NCI-H748 treated with DMSO at 0.1 percent for 48 hours (cell line): ENCODE data around the gene PRDM16.

Experiments
- DNase-seq: peaks from one replicate; lab custom pipeline; 2025; lab: John Stamatoyannopoulos, UW

PRDM16 gene

DNA sequence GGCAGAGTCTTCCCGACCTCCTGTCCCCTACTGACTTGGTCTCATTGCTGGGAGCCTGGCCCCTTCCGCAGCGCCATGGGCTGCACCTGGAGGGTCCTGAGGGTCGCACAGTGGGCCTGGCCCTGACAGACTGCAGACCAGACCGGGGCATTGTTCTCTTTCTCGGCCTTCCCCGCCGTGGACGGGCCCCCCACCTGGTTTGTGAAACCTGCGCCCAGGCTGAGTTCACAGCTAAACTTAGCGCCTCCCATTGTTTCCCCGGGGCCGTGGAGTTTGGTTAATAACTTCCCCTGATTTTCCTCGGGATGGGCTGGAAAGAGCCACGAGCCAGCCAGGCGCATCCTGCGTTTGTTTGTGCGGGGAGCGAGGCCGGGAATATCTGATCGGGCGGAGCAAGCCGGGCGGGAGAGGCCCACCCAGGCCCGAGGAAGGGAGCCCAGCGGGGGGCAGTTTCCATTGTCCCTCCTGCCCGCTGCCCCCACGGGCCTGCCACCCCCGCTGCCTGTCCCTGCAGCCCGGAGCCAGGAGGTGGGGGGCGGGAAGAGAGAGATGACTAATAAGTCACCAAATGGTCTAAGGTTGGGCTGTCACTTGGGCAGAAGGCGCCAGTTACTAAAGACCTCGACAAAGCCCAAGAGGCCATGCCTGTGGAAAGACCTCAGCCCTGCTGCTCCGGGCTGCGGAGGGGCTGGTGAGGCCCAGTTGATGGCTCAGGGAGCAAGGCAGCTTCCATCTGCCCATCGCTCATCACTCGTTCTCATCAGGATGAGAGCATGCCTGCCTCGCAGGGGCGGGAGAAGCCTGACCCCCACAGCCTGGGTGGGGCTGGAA lies 346.5 kb downstream of the PRDM16 start:
- DNase-seq, result no peak

DNA sequence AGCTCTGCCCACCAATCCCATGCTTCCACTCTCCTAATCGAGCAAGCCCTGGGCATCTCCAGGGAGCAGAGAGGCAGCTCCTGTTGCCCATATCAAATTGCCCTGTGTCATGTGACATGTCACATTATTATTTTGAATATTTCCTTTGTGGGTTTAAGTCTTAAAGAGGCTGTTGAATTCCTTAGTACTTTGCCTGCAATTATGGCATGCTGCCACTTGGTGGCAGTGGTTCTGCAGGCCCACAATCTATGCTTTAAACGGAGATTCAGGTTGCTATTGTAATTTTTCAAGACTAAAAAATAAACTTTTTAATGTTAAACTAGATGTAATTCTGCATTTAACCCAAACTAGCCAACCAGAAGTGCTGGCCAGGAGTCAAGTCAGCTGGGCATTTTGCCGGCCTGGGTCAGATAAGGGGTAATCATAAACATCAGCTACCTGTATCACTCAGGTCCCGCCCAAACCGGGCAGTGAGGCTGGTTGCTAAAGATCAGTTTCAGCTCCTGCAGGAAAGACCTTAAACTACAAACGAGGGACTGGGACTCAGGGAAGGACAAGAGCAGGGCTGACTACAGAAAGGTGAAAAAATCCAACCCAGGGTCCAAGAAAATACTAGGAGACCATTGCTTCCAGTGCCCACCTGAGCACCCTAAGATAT lies 348.2 kb downstream of the PRDM16 start:
- DNase-seq, result no peak

DNA sequence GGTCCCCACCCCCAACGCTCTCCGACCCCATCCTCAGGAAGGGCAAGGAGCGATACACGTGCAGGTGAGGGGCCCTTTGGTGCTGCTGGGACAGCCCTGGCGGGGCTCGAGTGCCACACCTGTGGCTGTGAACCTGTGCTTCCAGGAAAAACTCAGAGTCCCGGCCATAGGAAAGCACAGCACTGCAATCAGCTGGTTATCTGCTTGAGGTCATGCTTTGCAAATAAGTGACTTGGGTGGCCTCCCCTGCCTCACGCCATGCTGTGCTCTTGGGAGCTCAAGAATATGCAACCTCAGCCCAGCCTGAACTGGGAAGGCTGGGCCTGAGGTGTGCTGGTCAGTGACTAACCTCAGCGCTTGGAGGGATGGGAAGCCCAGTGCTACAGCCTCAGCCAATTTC lies 348.9 kb downstream of the PRDM16 start:
- DNase-seq, result no peak

DNA sequence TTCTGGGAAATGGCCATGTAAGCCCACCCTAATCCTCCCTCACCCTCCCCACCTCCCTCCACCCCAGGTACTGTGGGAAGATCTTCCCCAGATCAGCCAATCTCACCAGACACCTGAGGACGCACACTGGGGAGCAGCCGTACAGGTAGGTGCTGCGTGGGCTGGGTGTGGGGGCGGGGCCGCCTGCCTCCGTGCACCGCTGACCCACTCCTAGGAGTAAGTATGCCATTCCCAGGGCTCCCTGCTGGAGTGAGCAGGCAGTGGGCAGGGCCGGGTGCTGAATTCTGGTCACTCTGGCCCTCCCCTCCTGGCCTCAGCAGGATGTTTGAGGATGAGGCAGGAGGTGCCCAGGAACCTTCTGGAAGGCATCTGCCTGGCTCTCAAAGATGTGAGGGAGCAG lies 349.6 kb downstream of the PRDM16 start:
- no peak for DNase-seq

DNA sequence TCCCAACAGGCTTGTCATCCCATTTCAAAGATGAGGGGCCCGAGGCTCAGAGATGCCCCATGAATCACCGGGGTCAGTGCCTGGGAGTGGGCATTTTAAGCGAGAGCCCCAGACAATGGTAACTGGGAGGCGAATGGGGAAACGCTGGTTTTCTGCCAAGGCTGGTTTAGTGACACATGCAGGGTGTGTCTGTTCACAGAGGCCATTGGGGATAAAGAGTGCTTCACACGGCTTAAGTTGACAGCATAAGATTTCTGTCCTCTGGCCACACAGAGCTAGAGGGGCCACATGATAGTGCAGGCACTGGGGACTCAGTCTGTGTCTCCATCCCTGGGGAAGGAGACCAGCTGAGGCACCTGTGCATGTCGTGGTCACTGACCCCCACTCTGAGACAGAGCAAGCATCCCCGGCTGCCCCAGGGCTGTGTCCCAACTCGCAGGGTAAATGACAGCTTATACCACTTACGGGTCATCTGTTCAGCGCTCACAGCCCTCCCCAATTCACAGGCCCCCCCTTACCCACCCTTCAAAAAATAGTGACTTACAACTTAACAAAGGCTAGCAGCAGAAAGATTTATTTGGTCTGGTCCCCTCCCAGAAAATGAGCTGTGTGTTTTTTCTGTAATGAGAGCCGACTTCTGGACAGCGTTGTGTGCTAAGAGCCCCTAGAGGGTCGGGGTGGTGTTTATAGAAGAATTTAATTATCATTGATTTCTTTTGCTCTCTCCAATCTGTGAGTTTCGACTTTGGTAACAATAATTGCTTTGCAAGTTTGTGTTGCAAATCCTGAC lies 350.6 kb downstream of the PRDM16 start:
- no peak for DNase-seq

DNA sequence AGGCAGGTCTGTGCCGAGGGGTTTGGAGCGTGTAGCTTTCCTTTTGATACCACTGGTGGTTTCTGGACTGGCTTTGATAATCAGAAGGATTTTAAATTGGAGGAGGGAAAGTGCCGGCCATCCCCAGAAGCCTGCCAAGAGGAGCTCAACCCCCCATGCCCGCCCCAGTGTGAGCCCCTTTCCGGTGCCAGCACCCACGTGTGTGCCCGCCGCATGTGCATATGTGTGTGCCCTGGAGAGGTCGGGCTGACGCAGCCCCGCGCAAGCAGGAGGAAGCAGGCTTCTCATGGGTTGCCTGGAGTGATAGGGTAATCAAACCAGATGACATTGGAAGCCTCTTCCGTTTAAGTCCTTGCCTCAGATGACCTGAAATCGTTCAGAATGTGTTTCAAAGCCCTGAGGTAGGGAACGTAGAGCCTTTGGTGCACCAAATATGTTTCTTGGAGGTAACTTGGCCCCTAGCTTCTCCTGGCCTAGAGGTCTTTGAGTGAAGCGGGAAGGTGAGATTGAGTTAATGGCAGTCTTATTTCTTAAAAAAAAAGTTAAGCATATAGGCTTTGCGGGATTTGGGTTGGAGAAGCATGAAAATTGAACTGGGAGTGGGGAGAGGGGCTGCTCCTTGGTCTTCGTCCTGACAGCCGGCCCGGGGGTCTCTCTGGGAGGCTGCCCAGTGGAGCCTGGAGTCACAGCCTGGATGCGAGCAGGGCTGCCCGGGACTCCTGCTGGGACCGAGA lies 351.4 kb downstream of the PRDM16 start:
- no peak for DNase-seq

DNA sequence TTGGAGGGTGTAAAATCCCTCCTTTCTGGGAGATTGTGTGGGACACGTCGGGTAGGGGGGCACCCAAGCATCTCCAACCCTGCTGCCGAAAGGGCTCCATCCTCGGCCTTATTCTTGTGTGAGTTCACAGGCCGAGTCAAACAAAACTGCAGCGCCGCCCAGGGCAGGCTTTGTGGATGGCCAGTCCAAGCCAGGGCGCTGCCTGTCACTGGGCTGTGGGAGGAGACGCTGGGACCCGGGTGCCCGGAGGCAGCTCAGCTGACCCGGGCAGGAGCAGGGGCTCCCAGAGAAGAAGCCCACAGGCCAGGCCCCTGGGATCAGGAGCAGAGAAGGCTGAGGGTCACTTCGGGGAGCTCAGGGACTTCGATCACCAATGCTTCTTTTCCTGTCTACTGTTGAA lies 353.6 kb downstream of the PRDM16 start:
- DNase-seq, result no peak

DNA sequence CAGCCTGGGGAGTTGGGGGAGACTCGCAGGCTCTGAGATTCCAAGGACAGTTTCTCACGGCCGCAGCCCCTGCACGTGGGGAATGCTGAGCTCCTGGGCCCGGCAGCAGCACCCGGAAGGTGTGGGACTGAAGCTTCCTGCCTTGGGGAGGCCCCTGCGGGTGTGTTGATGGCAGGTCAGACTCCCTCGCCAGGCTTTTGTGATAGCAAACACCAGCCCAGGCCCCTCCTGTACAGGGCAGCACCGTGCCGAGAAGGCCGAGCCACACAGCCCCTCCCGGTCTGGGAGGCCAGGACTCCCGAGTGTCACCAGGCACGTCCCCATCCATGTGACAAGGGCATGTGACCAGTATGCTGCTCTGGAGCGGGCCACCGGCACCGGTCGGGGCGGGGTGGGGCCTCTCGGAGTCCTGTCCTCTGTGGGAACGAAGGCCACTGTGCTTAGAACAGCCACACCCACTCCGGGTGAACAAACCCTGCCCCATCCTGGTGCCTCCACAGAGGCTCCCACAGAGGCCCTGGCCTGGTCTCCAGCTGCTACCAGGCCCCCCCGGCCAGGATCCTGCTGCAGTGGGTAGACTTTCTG lies 354.3 kb downstream of the PRDM16 start:
- no peak for DNase-seq

DNA sequence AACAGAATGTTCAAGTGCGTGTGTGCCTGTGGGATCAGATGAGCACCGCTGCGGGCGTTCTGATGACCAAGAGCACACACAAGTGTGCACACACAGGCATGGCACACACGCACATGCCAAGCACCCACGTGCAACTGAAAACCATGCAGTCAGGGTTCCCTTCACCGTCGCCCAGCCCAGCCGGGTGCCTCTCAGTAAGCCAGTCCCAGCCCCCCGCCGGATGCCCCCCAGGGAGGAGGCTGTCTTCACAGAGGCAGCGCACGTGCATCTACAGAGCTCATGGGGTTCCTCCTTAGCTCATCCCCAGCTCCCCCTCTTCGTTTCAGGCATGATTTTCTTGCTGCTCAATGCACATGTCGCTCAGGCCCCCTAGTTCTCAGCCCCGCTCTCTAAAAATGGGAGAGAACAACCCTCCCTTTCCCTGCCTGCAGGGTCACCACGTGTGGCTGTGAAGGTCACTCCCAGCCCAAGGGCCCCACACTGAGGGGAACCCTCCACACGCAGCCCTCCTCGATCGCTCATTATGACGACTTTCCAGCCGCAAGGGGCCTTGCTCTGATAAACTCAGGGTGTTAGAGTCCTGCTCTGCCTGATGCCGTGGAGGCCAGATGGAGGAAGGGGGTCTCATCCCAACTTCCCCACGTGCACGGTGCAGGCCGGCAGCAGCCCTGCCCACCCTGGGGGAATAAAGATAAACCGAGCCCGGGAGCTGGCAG lies 355.1 kb downstream of the PRDM16 start:
- DNase-seq, result no peak

DNA sequence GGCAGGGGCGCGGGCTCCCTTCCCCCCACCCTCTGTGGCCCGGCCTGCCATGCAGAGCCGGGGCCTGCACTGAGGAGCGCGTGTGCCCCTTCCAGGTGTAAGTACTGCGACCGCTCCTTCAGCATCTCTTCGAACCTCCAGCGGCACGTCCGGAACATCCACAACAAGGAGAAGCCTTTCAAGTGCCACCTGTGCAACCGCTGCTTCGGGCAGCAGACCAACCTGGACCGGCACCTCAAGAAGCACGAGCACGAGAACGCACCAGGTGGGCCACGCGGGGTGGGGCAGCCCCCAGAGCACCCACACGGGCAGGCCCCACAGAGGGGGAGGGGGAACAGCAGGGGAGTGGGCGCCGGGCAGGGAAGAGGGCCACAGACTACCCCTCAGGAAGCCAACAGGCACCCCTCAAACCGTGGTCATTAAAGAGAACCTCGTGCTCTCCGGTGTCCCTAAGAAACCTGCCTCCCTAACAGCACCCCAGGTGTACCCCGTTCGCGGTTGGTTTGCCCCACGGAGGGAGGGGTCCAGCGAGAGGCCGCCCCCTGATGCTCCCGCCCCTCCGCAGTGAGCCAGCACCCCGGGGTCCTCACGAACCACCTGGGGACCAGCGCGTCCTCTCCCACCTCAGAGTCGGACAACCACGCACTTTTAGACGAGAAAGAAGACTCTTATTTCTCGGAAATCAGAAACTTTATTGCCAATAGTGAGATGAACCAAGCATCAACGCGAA lies 356.6 kb downstream of the PRDM16 start:
- DNase-seq, result no peak

DNA sequence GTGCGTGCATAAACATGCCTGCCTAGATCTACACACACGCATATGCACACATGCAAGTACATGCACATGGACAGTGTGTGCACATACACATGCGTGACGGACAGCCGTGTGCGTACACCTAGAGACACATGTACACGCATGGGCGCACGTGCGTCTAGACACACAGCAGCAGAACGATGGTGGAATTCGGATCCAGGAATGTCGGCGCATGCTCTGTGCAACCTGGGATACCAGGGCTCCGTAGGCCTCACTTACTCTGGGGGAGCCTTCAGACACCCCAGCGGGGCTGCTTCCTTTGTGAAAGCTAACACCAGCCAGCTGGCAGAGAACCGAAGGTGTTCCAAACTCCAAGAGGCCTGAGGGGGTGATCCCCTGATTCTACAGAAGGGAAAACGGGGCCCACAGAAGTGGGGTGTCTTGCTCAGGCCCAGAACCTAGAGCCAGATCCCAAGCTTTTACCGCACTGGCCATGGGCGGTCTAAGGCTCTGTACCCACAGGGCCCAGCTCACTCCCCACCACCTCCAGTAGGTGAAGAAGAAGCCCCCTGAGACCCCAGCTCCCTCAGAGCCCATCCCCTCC lies 358.0 kb downstream of the PRDM16 start:
- no peak for DNase-seq

DNA sequence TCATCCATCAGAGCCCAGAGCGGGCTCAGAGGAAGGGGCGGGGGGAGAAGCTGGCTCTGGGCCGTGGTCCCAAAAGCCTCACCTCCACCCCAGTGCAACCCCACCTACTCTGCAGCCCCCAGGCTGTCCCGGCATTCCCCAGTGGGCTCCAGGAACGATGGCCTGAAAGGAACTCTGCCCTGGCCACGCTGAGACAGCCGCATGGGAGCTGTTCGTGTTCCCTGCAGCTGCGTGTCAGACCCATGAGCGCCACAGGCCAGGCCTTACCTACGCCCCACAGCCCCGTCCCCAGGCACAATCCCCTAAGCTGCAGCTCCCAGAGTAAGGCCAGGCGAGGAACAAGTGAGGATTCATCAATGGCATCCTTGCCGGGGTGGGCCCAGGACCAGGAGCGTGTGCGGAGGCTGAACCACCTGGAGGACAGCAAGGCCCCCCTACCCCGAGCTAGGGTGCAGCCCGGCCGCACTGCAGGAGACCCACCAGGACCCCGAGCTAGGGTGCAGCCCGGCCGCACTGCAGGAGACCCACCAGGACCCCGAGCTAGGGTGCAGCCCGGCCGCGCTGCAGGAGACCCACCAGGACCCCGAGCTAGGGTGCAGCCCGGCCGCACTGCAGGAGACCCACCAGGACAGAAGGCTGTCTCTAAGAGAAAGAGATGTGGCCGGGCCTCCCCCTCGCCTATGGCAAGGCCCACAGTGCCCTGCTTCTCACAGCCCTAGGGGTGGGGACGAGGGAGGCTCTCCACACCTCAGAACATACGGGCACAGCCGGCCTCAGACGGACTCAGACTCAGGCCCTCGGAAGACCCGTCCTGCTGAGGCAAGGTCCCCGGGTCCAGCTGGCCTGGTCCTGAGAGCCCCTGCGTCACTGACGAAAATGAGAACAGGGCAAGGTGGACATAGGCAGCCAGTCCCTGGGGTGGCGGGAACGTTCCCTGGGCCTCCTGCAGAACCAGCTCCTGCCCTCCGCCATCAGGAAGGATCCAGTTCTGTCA lies 359.0 kb downstream of the PRDM16 start:
- DNase-seq, result no peak

DNA sequence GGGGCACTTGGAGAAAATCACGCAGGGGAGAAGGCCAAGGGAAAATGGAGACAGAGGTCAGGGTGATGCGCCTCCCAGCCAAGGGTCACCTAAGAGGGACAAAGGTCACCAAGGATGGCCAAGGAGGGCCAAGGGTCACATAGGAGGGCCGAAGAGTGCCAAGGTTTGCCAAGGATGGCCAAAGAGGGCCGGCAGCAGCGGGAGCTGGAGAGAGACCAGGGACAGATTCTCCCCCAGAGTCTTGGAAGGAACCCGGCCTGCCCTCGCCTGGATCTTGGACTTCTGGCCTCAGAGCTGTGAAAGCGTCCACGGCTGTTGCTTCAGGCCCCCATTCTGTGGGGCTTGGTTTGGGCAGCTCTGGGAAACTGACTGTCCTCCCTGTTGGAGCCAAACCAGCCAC lies 359.9 kb downstream of the PRDM16 start:
- DNase-seq, result no peak

DNA sequence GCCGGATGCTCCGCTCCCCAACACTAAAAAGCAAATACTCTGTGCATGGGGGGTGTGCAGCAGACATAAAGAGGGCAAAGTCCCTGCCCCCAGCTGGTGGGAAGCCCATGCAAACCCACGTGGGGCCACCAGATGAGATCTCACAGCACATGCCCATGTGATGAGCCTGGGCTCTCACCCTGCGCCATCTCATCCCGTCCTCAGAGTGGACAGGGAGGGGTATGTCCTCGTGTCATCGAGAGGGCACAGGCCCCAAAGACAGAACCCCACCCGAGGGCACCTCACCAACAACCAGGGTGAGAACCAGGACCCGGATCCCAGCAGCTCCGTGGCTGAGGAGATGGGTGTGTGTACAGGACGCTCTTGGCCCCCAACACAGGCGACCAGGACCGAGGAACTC lies 360.3 kb downstream of the PRDM16 start:
- no peak for DNase-seq

DNA sequence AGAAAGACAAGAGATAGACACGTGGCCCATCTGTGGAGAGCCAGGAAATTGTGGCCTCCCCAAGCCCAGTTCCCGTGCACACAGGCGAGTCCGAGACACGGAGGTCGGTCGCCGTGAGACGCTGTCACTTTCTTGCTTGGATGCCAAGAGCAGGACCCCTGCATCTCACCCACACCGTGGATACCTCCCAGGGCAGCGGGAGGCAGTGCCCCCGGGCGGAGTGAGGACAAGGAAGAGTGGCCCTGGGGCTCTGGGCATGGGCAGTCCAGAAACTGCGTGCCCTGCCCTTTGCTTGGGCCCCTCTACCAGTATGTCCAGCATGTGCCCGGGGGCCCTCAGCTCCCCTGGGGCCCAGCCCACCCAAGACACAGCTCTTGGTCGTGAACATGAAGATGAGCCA lies 360.8 kb downstream of the PRDM16 start:
- DNase-seq, result no peak

DNA sequence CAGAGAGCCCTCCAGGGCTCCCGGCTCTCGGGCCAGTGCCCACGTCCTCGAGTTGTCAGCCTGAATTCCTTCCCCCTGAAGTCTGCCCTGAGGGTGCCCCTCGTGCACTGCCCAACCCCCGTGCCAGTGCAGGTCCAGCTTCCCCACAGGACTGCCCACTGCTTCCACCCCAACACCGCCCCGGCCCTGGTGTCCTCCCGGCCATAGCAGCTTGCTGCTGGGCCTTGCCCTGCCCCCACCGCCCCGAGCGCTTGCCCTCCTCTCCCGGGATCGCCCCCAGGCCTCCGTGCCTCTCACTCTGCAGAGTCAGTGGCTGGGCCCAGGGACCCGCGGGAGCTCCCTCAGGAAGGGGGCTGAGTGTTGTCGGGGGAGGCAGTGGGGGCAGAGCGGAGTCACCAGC lies 361.4 kb downstream of the PRDM16 start:
- DNase-seq, result no peak

DNA sequence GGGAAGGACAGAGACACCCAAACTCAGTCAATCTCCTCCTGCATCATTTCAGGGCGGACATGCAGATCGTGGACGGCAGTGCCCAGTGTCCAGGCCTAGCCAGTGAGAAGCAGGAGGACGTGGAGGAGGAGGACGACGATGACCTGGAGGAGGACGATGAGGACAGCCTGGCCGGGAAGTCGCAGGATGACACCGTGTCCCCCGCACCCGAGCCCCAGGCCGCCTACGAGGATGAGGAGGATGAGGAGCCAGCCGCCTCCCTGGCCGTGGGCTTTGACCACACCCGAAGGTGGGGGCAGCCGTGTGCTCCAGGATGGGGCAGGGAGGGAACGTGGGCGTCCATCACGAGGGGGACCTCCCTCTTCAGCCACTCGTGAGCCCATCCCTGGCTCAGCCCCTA lies 361.8 kb downstream of the PRDM16 start:
- DNase-seq, result no peak

DNA sequence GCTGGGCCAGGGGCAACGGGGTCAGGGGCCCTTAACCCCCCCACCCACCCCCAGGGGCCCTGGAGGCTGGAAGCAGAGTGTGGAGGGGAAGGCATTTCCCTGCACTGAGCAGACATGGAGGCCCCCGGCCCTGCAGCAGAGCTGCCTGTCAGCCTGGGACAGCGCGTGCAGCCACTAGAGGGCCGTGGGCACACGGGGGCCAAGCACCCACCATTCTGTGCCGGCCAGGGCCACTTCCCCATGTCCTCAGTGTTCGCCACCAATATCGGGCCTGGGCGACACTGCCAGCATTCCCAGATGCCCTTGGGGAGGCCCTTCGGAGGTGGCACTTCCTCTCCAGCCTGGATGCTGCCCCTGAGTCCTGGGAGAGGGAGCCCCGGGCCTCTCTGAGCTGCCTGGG lies 362.3 kb downstream of the PRDM16 start:
- DNase-seq, result no peak

DNA sequence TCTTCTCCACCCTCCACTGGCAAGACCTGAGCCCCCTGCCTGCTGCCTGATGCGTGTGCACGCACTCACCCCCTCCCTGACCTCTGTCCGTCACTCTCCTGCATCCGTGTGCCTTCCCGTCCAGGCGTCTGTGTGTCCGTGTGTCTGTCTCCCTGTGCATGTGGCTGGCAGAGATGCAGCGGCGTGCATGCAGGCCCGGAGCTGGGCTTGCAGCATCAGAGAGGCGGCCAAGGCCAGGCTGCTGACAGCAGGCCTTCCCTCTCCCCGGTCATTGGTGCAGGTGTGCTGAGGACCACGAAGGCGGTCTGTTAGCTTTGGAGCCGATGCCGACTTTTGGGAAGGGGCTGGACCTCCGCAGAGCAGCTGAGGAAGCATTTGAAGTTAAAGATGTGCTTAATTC lies 362.7 kb downstream of the PRDM16 start:
- no peak for DNase-seq
